HCT116 (cell line): ENCODE data around the gene RAB40C. TPM values are rescaled to one million over a fixed set of nuclear protein-coding genes. Genes with fewer than 3 reads are reported as not detected.

ENCODE experiments used
- ATAC-seq: fragments of 200-7000 bp; cut with Tn5 transposase; 2 replicates; pipeline ENCODE4 v1.9.1; 2020; ENCODE audit warnings: mild to moderate bottlenecking, moderate library complexity
- BruUV-seq: library from RNA; stranded (reverse); fragments of 400-500 nt; replicated peaks from 2 replicates; lab custom pipeline; 2021; lab: Mats Ljungman, UMichigan
- CTCF ChIA-PET: fragments of 300-600 bp; sonication (Branson Sonifier 250); formaldehyde crosslinking; loops from one replicate; lab custom pipeline; 2021; ENCODE audit warnings: antibody characterized with exemption; lab: Charles Lee
- POLR2A ChIA-PET: fragments of 300-600, 350-600 bp; sonication (Branson Sonifier 250); formaldehyde crosslinking; loops from one replicate; lab custom pipeline; 2021; ENCODE audit warnings: antibody characterized with exemption; lab: Charles Lee
- RAD21 ChIA-PET, 2 experiments: fragments of 300-600 bp; sonication (Branson Sonifier 250); formaldehyde crosslinking; loops; one replicate each; lab custom pipeline; 2023; ENCODE audit warnings: low total read pairs in 2 of 2; ENCODE audit not compliant: uncharacterized antibody in 2 of 2, unreplicated experiment in 2 of 2, low non-redundant PET in 1 of 2; lab: Charles Lee
- DNase-seq: peaks from one replicate; pipeline ENCODE4 v3.0.0-alpha.2; 2010; ENCODE audit warnings: low read depth, low spot score
- H2AFZ ChIP-seq: fragments of 200-600 bp; shearing (Covaris generic), sonication (generic); 2 replicates; pipeline ENCODE4 v1.6.1; 2017; ENCODE audit warnings: low read depth, mixed run types, mixed read lengths, antibody characterized with exemption, low read length; ENCODE audit not compliant: poor library complexity, severe bottlenecking
- H3K27ac ChIP-seq: 2 replicates; pipeline ENCODE4 v1.5.1; 2012; ENCODE audit warnings: low read depth, low read length
- H3K27me3 ChIP-seq: fragments of 200-600 bp; sonication (generic); 2 replicates; pipeline ENCODE4 v1.6.1; 2016; ENCODE audit warnings: mixed run types, low read length, mixed read lengths; ENCODE audit not compliant: insufficient read depth
- H3K36me3 ChIP-seq, 2 experiments: fragments of 200-500 bp in 1 of 2; fragments of 200-600 bp in 1 of 2; sonication (Bioruptor generic) in 1 of 2; sonication (generic) in 1 of 2; 2 replicates each; pipeline versions ENCODE4 v1.5.1 to v1.6.1; 2014 to 2016; ENCODE audit warnings: low read length in 2 of 2, inconsistent platforms in 1 of 2, mixed read lengths in 1 of 2, mixed run types in 1 of 2; ENCODE audit not compliant: insufficient read depth in 2 of 2, control insufficient read depth in 1 of 2
- H3K4me1 ChIP-seq, 2 experiments: fragments of 200-600 bp in 1 of 2; sonication (generic) in 1 of 2; 2 replicates each; pipeline versions ENCODE4 v1.5.1 to v1.6.1; 2012 to 2017; ENCODE audit warnings: low read length in 2 of 2, inconsistent platforms in 1 of 2, mild to moderate bottlenecking in 1 of 2, mixed read lengths in 1 of 2, mixed run types in 1 of 2, moderate library complexity in 1 of 2; ENCODE audit not compliant: insufficient read depth in 2 of 2, control insufficient read depth in 1 of 2
- H3K4me2 ChIP-seq: fragments of 200-600 bp; sonication (generic); 2 replicates; pipeline ENCODE4 v1.6.1; 2017; ENCODE audit warnings: mixed run types, low read length, mixed read lengths
- H3K4me3 ChIP-seq, 2 experiments: fragments of 200-600 bp in 1 of 2; sonication (generic) in 1 of 2; replicated peaks in 1 of 2; 2 replicates each; pipeline ENCODE4 v1.5.1; 2011 to 2016; ENCODE audit warnings: low read length in 2 of 2, control low read depth in 1 of 2, low read depth in 1 of 2, mild to moderate bottlenecking in 1 of 2, mixed read lengths in 1 of 2, mixed run types in 1 of 2
- H3K79me2 ChIP-seq: fragments of 200-600 bp; sonication (generic); 2 replicates; pipeline ENCODE4 v1.6.1; 2017; ENCODE audit warnings: mild to moderate bottlenecking, mixed run types, low read length, moderate library complexity, mixed read lengths; ENCODE audit not compliant: insufficient read depth
- H3K9ac ChIP-seq: fragments of 200-600 bp; sonication (generic); 2 replicates; pipeline ENCODE4 v1.6.1; 2016; ENCODE audit warnings: low read length, mixed read lengths
- H3K9me2 ChIP-seq: fragments of 200-600 bp; sonication (generic), shearing (Covaris generic); 2 replicates; pipeline ENCODE4 v1.6.1; 2017; ENCODE audit warnings: mixed run types, mild to moderate bottlenecking, moderate library complexity; ENCODE audit not compliant: insufficient read depth
- H3K9me3 ChIP-seq, 2 experiments: fragments of 200-500 bp in 1 of 2; fragments of 200-600 bp in 1 of 2; sonication (Bioruptor generic) in 1 of 2; sonication (generic) in 1 of 2; 2 replicates each; pipeline ENCODE4 v1.6.1; 2014 to 2017; ENCODE audit warnings: low read length in 2 of 2, mixed read lengths in 2 of 2, inconsistent platforms in 1 of 2, low read depth in 1 of 2, mild to moderate bottlenecking in 1 of 2, mixed run types in 1 of 2, moderate library complexity in 1 of 2; ENCODE audit not compliant: control insufficient read depth in 1 of 2, insufficient read depth in 1 of 2
- H4K20me1 ChIP-seq: fragments of 200-600 bp; sonication (generic), shearing (Covaris generic); 2 replicates; pipeline ENCODE4 v1.6.1; 2017; ENCODE audit warnings: mixed run types, mild to moderate bottlenecking, moderate library complexity; ENCODE audit not compliant: insufficient read depth
- ATF3 ChIP-seq: IDR thresholded peaks from 2 replicates; pipeline ENCODE4 v1.6.1; 2012
- REST ChIP-seq: IDR thresholded peaks from 2 replicates; pipeline ENCODE4 v1.6.1; 2012; ENCODE audit warnings: low read depth
- TCF7L2 ChIP-seq: IDR thresholded peaks from 2 replicates; pipeline ENCODE4 v1.7.0; 2011; ENCODE audit warnings: borderline replicate concordance, inconsistent platforms; ENCODE audit not compliant: insufficient read depth, insufficient read length; ENCODE audit errors: extremely low read depth
- YY1 ChIP-seq: IDR thresholded peaks from 2 replicates; pipeline ENCODE4 v1.6.1; 2011; ENCODE audit warnings: low read length, low read depth, moderate library complexity, mild to moderate bottlenecking; ENCODE audit not compliant: insufficient replicate concordance; ENCODE audit errors: extremely low read depth
- ZFX ChIP-seq: fragments of 450-650 bp; IDR thresholded peaks from 2 replicates; pipeline ENCODE4 v1.6.1; 2017
- ZNF274 ChIP-seq: fragments of 200-500 bp; sonication (Bioruptor generic); IDR thresholded peaks from 2 replicates; pipeline ENCODE4 v1.6.1; 2014; ENCODE audit warnings: mild to moderate bottlenecking, low read depth, low read length, inconsistent platforms
- intact Hi-C: fragments of 100-400 bp; cut with micrococcal nuclease; formaldehyde crosslinking; loops from 2 replicates; pipeline ENCODE4 v1.10.0; 2022
- total RNA-seq: library from RNA; stranded (reverse); gene quantifications from one replicate; pipeline ENCODE4 v1.2.1, GENCODE V29; 2021; ENCODE audit not compliant: unreplicated experiment

The RAB40C gene
- total RNA-seq, 1 experiment from 2014 or later: 14.1 TPM

- peaks cover 30 to 41% of the 10 kb centered on the region in 2 experiments for H3K4me1 ChIP-seq
- DNase-seq (no peak), ATAC-seq (no peak)
- H3K4me2 ChIP-seq: peak overlapping the region; percentile 70
- H3K36me3 ChIP-seq: no peaks in the 10 kb centered on the region
- H3K9me3 ChIP-seq: no peaks in the 10 kb centered on the region
- H3K9ac ChIP-seq: 0 out of 2 replicates have a peak overlapping the region, but pooled peaks have one; percentile 36
- ChIA-PET CTCF (no interaction called here), POLR2A (interaction anchor here (0.5 kb wide), 1 partner anchor 1409 kb away, joined by 3 read pairs; no protein-coding TSS in a partner anchor), RAD21 (no interaction called here)
- no peak overlapping the region for H2AFZ ChIP-seq
- intact Hi-C loops: loop anchor here (5.0 kb wide), 1 partner anchor 35 kb away; no protein-coding TSS in a partner anchor
- no TSS peak for BruUV-seq
- no peaks in the 10 kb centered on the region for H3K27me3 ChIP-seq
- H3K79me2 ChIP-seq: peaks cover 33% of the 10 kb centered on the region; the same call in 1 of the 2 replicates
- H3K27ac ChIP-seq: peak overlapping the region; percentile 76; the same call in 1 of the 2 replicates
- TF ChIP-seq TCF7L2: no peak
- no peak for TF ChIP-seq ATF3
- no peak for TF ChIP-seq REST
- no peak for TF ChIP-seq ZFX
- TF ChIP-seq YY1: no peak
- TF ChIP-seq ZNF274: no peak
- H4K20me1 ChIP-seq: no peaks in the 10 kb centered on the region
- no peaks in the 10 kb centered on the region for H3K9me2 ChIP-seq
- H3K4me3 ChIP-seq: no peak overlapping the region
These were observed 2.1 kb downstream of the RAB40C start for GRCh38 chr16:591892-592517.
